Liver (tissue), 9 donors: Measurements from ENCODE around the gene NT5C1A. TPM values are rescaled to one million over a fixed set of nuclear protein-coding genes. Genes with fewer than 3 reads are reported as not detected.
A peak's percentile ranks its signal among the peaks of the same experiment; 100 is the strongest.

Source experiments
- DNase-seq: peaks from one replicate; pipeline ENCODE4 v3.0.0-alpha.2; 2017; ENCODE audit warnings: low spot score
- H3K27ac ChIP-seq, 2 donors: one replicate each; pipeline ENCODE4 v1.7.0; 2013; ENCODE audit warnings: inconsistent platforms in 2 of 2, low read length in 2 of 2, control low read depth in 1 of 2, low read depth in 1 of 2, mild to moderate bottlenecking in 1 of 2
- H3K27me3 ChIP-seq, 4 donors: one replicate each; pipeline versions ENCODE4 v1.6.1 to v1.7.0; 2013; ENCODE audit warnings: low read length in 3 of 4, inconsistent platforms in 1 of 4, mild to moderate bottlenecking in 1 of 4, moderate library complexity in 1 of 4; ENCODE audit not compliant: control insufficient read depth in 4 of 4, insufficient read depth in 4 of 4
- H3K36me3 ChIP-seq, 4 donors: one replicate each; pipeline versions ENCODE4 v1.6.1 to v1.7.0; 2013; ENCODE audit warnings: low read length in 3 of 4, mild to moderate bottlenecking in 3 of 4, low read depth in 1 of 4, moderate library complexity in 1 of 4; ENCODE audit not compliant: control insufficient read depth in 4 of 4, insufficient read depth in 3 of 4
- H3K4me1 ChIP-seq, 4 donors: one replicate each; pipeline versions ENCODE4 v1.6.1 to v1.7.0; 2013; ENCODE audit warnings: low read length in 3 of 4, mild to moderate bottlenecking in 3 of 4, moderate library complexity in 1 of 4; ENCODE audit not compliant: control insufficient read depth in 4 of 4, insufficient read depth in 4 of 4
- H3K4me3 ChIP-seq, 3 donors: one replicate each; pipeline versions ENCODE4 v1.6.1 to v1.7.0; 2013; ENCODE audit warnings: low read length in 3 of 3, control low read depth in 1 of 3, low read depth in 1 of 3, mild to moderate bottlenecking in 1 of 3
- H3K9ac ChIP-seq, 2 donors: one replicate each; pipeline ENCODE4 v1.7.0; 2013; ENCODE audit warnings: low read length in 2 of 2, mild to moderate bottlenecking in 2 of 2, moderate library complexity in 2 of 2, control low read depth in 1 of 2, low read depth in 1 of 2
- H3K9me3 ChIP-seq, 4 donors: one replicate each; pipeline versions ENCODE4 v1.6.1 to v1.7.0; 2013; ENCODE audit warnings: low read length in 3 of 4; ENCODE audit not compliant: control insufficient read depth in 4 of 4
- CTCF ChIP-seq: fragments of 150-350 bp; IDR thresholded peaks from 2 replicates; pipeline ENCODE4 v1.5.1; 2017; ENCODE audit warnings: improper control_type of control experiment, low read depth, low read length; ENCODE audit not compliant: missing input control
- EGR1 ChIP-seq, 2 donors: IDR thresholded peaks; 2 replicates each; pipeline ENCODE4 v1.6.1; 2016 to 2018; ENCODE audit warnings: antibody characterized with exemption in 2 of 2, low read depth in 2 of 2
- MAX ChIP-seq: IDR thresholded peaks from 2 replicates; pipeline ENCODE4 v1.6.1; 2016; ENCODE audit warnings: antibody characterized with exemption
- RAD21 ChIP-seq, 2 donors: IDR thresholded peaks; 2 replicates each; pipeline ENCODE4 v1.6.1; 2016; ENCODE audit warnings: antibody characterized with exemption in 2 of 2, mild to moderate bottlenecking in 2 of 2
- YY1 ChIP-seq: IDR thresholded peaks from 2 replicates; pipeline ENCODE4 v1.6.1; 2016; ENCODE audit warnings: antibody characterized with exemption, mild to moderate bottlenecking
- WGBS: extraction: QIAGEN DNeasy Blood & Tissue Kit; methylation state at CpG from one replicate; pipeline ENCODE4 v1.1.7; 2013; 5-methylcytosine and 5-hydroxymethylcytosine counted together
- polyA plus RNA-seq, 2 donors: library from polyadenylated mRNA; stranded (reverse) in 1 of 2; unstranded in 1 of 2; fragments of 200-250 nt in 1 of 2; fragments of >200 nt in 1 of 2; fragmentation: Nextera tagmentation in 1 of 2; extraction: Ambion mirVana in 1 of 2; gene quantifications; one replicate each; pipeline versions ENCODE4 v1.2.1 to v1.2.3, GENCODE V29; 2013 to 2015
- total RNA-seq, 2 donors: library from RNA; depleted of rRNA; stranded (reverse); fragments of >200 nt; gene quantifications; one replicate each; pipeline ENCODE4 v1.2.3, GENCODE V29; 2014
- donor health status: healthy.
- donor health status: healthy.
- donor health status: healthy.
- donor health status: healthy.
- donor health status: healthy.

Gene NT5C1A
- total and polyA plus RNA-seq, 4 donors: 0.05 to 0.08 TPM; not detected in 2

DNA sequence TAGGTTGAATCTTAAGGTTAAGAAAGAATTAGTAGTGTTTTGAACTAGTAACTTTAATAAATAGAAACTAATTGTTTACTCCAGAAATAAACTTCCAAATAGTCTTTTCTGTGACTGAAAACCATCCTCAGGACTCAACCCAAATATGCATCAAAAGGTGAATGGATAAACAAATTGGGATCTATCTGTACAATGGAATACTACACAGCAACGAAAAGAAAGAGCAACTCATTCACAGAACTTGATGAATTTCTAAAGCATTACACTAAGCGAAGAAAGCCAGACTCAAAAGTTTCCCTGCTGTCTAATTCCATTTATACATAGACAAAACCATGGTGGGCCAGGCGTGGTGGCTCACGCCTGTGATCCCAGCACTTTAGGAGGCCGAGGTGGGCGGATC, 57.4 kb downstream of the NT5C1A start (continued):
- no peak for TF ChIP-seq EGR1 (IDR thresholded peaks at IDR 0.05; ENCODE audit: low read depth in 2 of 2)

- Histone ChIP-seq H3K27ac (no peak overlapping the region), H3K9ac (no peak overlapping the region), H3K9me3 (no peaks in the 10 kb centered on the region), H3K4me3 (no peak overlapping the region), H3K4me1 (peaks cover 0 to 6% (median 0%) of the 10 kb centered on the region in 4 donors), H3K27me3 (no peaks in the 10 kb centered on the region), H3K36me3 (no peaks in the 10 kb centered on the region)
- no peak for DNase-seq
- no peak for TF ChIP-seq YY1
- TF ChIP-seq MAX: no peak
- 93% methylated on average over 6 of the region's 6 CpGs for WGBS
Measured at GRCh38 chr1:39613250-39613649, 58.7 kb downstream of the NT5C1A start.

- H3K4me3 ChIP-seq: no peak overlapping the region
- peak; percentile 79 for DNase-seq
- H3K4me1 ChIP-seq: peaks cover 0 to 6% (median 0%) of the 10 kb centered on the region in 4 donors
- no peak overlapping the region for H3K9ac ChIP-seq
- no peaks in the 10 kb centered on the region for H3K9me3 ChIP-seq
- WGBS: 25% methylated on average over 42 of the region's 42 CpGs
- H3K27ac ChIP-seq: no peak overlapping the region
- TF ChIP-seq RAD21 (IDR thresholded peaks at IDR 0.05) (peak in 1 of 2 donors; percentile 75), CTCF (peak; percentile 51), EGR1 (IDR thresholded peaks at IDR 0.05; ENCODE audit: low read depth in 2 of 2) (no peak)
- H3K36me3 ChIP-seq: no peaks in the 10 kb centered on the region
- H3K27me3 ChIP-seq: no peaks in the 10 kb centered on the region
Measured at GRCh38 chr1:39609618-39610331, 62.1 kb downstream of the NT5C1A start.

Other genes with a start within 250 kb of the NT5C1A start
- gene BMP8A, start 180.5 kb downstream of the NT5C1A start, total RNA-seq: not detected
- gene BMP8A, start 180.5 kb downstream of the NT5C1A start, polyA plus RNA-seq: not detected
- gene PABPC4, start 95.3 kb downstream of the NT5C1A start, total RNA-seq: 10 to 100 TPM; 92.1 to 92.9 TPM
- gene PABPC4, start 95.3 kb downstream of the NT5C1A start, polyA plus RNA-seq: 10 to 100 TPM; 48.7 to 59.9 TPM
- gene HEYL, start 32.5 kb downstream of the NT5C1A start, total RNA-seq: 1 to 10 TPM in 1 of 2 donors, under 1 TPM in 1; 0.61 to 1.7 TPM
- gene HEYL, start 32.5 kb downstream of the NT5C1A start, polyA plus RNA-seq: 1 to 10 TPM; 1.1 to 1.3 TPM
- gene HPCAL4, start 19.3 kb upstream of the NT5C1A start, total RNA-seq: not detected
- not detected for gene HPCAL4, start 19.3 kb upstream of the NT5C1A start, polyA plus RNA-seq
- gene PPIE, start 66.8 kb upstream of the NT5C1A start, total RNA-seq: 10 to 100 TPM; 15.5 to 17.7 TPM
- 10 to 100 TPM; 20.8 to 23.6 TPM for gene PPIE, start 66.8 kb upstream of the NT5C1A start, polyA plus RNA-seq
- under 1 TPM; 0.14 to 0.17 TPM for gene OXCT2, start 99.2 kb upstream of the NT5C1A start, total RNA-seq
- under 1 TPM; 0.11 to 0.47 TPM for gene OXCT2, start 99.2 kb upstream of the NT5C1A start, polyA plus RNA-seq
- gene BMP8B, start 116.8 kb upstream of the NT5C1A start, total RNA-seq: under 1 TPM; 0.08 to 0.19 TPM
- under 1 TPM; 0.17 to 0.19 TPM for gene BMP8B, start 116.8 kb upstream of the NT5C1A start, polyA plus RNA-seq
- 10 to 100 TPM in 1 of 2 donors, 1 to 10 TPM in 1; 9.3 to 11.2 TPM for gene TRIT1, start 211.4 kb upstream of the NT5C1A start, total RNA-seq
- 1 to 10 TPM; 4.5 to 5.0 TPM for gene TRIT1, start 211.4 kb upstream of the NT5C1A start, polyA plus RNA-seq
- gene MYCL, start 229.8 kb upstream of the NT5C1A start, total RNA-seq: 1 to 10 TPM; 1.8 to 6.6 TPM
- 1 to 10 TPM; 2.4 to 2.6 TPM for gene MYCL, start 229.8 kb upstream of the NT5C1A start, polyA plus RNA-seq